GM21423 (cell line): Measurements from ENCODE around the gene ZNF761.
A peak's percentile ranks its signal among the peaks of the same experiment; 100 is the strongest.
"Not testable (repeated sequence)": the region's sequence is repeated elsewhere in the genome, so short reads cannot be mapped to it uniquely, and the experiment has no call there.

Source experiments
- ATAC-seq: cut with Tn5 transposase; IDR thresholded peaks from one replicate; pipeline ENCODE4 v1.9.1; 2021; ENCODE audit warnings: mild to moderate bottlenecking, moderate library complexity; ENCODE audit not compliant: unreplicated experiment

ZNF761 gene

DNA sequence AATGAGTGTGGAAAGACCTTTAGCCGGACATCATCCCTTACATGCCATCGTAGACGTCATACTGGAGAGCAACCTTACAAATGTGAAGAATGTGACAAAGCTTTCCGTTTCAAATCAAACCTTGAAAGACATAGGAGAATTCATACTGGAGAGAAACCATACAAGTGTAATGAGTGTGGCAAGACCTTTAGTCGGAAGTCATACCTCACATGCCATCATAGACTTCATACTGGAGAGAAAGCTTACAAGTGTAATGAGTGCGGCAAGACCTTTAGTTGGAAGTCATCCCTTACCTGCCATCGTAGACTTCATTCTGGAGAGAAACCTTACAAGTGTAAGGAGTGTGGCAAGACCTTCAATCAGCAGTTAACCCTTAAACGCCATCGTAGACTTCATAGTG, 24.0 kb downstream of the ZNF761 start:
- ATAC-seq, result no peak

- not testable (repeated sequence) for ATAC-seq
Measured at GRCh38 chr19:53460131-53460721, 28.4 kb downstream of the ZNF761 start.

GRCh38 chr19:53461866-53462265, 30.1 kb downstream of the ZNF761 start:
- ATAC-seq, result no peak

- ATAC-seq, result no peak
Measured at GRCh38 chr19:53462861-53463260, 31.1 kb downstream of the ZNF761 start.

- no peak for ATAC-seq
Measured at GRCh38 chr19:53463263-53463662, 31.5 kb downstream of the ZNF761 start.

DNA sequence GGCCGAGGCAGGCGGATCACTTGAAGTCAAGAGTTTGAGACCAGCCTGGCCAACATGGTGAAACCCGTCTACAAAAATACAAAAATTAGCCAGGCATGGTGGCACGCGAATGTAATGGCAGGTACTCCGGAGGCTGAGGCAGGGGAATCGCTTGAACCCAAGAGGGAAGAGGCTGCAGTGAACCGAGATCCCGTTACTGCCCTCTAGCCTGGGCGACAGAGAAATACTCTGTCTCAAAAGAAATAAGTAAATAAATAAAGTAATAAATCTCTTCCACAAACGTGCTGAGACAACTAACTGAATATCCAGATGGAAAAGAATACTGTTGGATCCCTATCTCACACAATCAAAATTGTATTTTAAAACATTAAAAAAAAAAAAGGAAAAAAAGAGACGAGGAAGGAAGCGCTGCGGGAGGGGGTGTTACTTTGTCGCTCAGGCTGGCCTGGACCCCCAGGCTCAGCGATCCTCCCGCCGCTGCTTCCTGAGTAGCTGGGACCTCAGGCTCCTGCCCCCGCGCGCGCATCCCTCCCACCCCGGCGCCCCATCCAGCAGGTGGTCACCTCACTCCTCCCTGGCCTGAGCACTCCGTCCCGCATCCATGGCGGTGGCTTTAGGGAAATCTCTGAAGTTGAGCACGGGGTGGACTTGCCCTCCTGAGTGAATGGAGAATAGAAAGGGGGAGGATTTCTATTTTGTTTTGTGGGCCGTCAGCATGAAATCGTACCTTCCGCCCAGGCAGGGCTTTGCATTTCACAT, 35.1 kb downstream of the ZNF761 start:
- ATAC-seq, result peak; percentile 30

DNA sequence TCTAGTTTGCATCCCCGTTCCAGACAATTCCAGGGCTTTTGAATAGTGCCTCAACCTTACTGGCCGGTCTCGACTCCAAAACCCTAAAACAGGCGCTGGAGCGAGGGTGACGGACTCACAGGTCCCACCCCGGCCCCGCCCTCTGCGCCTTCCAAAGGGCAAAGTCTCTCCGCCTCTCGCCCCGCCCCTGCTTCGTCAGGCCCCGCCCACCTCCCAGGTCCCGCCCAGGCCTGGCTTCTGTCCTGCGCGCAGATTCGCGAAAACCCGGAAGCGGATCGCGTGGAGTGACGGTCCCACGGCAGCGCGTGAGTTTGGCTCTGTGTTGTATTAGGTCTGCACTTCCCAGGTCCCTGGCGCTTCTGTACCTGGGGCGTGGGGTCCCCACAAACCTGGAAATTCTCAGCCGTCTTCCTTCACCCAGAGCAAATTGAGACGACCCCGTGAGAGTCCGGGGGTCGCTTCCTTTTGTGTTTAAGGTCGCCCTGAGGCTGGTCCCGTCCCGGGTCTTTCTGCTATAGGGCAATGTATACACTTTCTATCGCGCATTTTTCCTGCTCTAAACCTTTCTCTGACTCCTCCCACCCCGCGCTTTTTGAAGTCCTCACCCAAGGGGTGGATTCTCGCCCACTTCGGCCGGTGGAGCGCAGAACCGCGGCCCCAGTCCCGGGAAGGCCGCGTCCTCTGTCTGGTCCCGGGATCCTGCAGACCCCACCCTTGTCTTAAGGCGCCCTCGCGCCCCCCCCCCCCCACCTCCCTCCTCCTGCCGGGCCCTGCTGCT, 35.9 kb downstream of the ZNF761 start, which contains the start of gene ZNF813:
Gene ZNF813 (plus strand): TSS at position 249 of the 778 bp plus-strand sequence. CDS start 16,090 bp downstream, outside the sequence.
- peak; percentile 90 for ATAC-seq

GRCh38 chr19:53468628-53469027, 36.8 kb downstream of the ZNF761 start:
- not testable (repeated sequence) for ATAC-seq

DNA sequence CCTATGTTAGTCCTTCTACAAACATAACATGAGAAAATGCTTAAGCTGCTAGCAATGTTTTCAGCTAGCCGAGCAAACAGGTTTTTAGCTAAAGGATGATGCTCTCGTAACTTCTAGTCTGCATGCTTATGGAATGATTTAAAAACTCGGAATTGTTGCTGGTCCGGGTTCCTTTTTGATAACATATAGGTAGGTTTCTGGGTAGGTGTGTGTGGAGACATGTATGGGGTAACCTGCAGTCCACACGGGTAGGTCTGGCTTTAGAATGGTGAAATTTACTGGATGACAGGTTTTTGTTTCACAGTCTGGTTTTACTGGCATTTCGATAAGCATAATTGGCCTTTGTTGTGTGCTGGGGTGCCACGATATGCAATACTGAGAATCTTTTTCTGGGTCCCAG, 40.1 kb downstream of the ZNF761 start:
- no peak for ATAC-seq

DNA sequence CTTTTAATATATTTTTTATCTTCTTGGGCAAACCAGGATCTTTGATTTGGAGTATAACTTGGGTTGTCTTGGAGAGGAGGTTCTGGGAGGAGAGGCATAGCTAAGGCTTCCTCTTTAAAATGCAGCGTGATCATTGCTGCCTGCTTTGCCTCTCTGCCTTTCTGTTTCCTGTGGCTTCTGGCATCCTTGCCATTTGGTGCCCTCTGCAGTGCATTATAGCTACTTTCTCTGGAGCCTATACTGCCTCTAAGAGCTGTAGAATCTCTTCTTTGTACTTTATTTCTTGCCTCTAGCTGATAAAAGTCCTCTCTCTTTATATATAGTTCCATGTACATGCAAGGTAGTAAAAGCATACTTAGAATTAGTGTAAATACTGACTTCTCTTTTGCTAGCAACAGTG, 43.0 kb downstream of the ZNF761 start:
- ATAC-seq, result not testable (repeated sequence)

- ATAC-seq, result not testable (repeated sequence)
Measured at GRCh38 chr19:53475470-53475869, 43.7 kb downstream of the ZNF761 start.

DNA sequence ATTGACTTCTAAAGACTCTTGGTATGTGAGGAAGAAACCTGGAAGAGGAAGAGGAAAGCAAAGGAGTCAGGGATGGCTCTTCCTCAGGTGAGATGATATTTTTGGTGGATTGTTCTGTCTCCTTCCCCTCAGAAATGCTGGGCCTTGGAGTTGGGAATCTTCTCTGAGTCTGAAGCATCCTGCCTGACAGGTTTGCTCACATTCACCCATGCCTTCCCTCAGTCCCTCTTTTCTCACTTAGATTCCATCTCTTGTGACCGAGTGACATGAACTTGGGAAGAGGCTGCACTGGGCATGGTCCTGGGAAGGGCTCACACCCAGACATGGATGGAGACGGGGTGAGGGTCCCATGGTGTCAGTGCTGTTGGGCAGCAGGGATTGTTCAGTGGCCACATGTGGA, 52.0 kb downstream of the ZNF761 start:
- ATAC-seq, result not testable (repeated sequence)

- no peak for ATAC-seq
Measured at GRCh38 chr19:53485046-53486004, 53.5 kb downstream of the ZNF761 start.

DNA sequence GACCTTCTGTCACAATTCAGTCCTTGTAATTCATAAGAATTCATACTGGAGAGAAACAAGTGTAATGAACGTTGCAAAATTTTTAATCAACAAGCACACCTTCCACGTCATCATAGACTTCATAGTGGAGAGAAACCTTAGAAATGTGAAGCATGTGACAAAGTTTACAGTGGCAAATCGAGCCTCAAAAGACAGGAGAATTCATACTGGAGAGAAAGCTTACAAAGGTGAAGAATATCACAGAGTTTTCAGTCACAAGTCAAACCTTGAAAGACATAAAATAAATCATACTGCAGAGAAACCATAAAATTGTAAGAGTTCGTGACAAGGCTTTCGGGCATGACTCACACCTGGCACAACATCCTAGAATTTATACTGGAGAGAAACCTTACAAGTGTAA, 60.4 kb downstream of the ZNF761 start:
- ATAC-seq, result no peak

GRCh38 chr19:53497311-53498023, 65.7 kb downstream of the ZNF761 start:
- not testable (repeated sequence) for ATAC-seq

- ATAC-seq, result not testable (repeated sequence)
Measured at GRCh38 chr19:53498024-53498395, 66.2 kb downstream of the ZNF761 start.

GRCh38 chr19:53503151-53503550, 71.4 kb downstream of the ZNF761 start:
- not testable (repeated sequence) for ATAC-seq

GRCh38 chr19:53503671-53504364, 72.0 kb downstream of the ZNF761 start:
- not testable (repeated sequence) for ATAC-seq

DNA sequence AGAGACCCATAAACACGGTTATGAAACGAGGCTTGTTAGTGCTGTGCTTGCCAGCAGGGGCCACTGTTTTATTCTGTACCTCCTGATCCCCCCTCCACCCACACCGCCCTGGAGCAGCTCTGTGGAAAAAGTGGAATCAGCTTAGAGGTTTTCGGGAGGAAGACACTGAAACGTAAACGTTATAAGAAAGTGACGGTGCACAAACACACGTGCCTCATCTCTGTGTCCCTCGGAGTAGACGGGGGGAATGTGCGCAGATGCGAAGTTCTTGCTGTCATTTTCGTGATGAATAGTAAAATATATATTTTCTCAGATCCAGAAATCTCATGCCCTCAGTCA, 72.5 kb downstream of the ZNF761 start:
- ATAC-seq, result not testable (repeated sequence)
